Skin of body (tissue), 2 donors: ENCODE results near the gene ANK3. TPM values are rescaled to one million over a fixed set of nuclear protein-coding genes. Genes with fewer than 3 reads are reported as not detected.

ENCODE experiments used
- DNase-seq: peaks from one replicate; lab custom pipeline; 2025; lab: John Stamatoyannopoulos, UW
- total RNA-seq: library from RNA; depleted of rRNA; stranded (reverse); fragments of >200 nt; gene quantifications from one replicate; pipeline ENCODE4 v1.2.3, GENCODE V29; 2014

Gene ANK3
- total RNA-seq, 1 donor from 2014 or later: 78.0 TPM

DNA sequence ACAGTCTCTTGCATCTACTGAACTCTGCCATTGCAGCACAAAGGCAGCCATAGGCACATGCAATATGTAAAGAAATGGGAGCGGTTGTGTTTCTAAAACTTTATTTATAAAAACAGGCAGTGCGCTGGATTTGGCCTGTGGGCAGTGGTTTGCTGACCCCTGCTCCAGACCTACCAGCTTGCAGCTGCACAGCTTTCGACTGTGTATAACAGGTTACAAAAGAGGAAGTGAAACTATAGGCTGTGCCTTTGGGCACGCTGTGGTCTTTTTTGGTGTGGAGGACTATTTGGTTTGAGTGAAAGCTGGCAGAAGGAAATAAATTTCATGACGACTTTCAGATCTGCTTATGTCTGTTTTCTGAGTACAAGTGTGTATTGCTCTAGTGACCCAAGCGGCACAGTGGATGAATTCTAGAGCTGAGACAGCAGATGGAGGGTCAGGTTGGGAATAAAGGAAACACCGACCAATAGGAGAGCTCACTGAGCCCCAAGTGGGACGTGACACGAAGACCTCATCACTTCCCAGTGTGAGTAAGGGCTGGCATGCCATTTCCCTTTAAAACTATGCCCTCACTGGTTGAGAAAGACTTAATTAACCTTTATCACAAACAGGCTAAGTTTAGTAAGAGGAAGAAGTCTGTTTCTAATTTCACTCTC is 152.7 kb downstream of the ANK3 start:
- no peak for DNase-seq

DNA sequence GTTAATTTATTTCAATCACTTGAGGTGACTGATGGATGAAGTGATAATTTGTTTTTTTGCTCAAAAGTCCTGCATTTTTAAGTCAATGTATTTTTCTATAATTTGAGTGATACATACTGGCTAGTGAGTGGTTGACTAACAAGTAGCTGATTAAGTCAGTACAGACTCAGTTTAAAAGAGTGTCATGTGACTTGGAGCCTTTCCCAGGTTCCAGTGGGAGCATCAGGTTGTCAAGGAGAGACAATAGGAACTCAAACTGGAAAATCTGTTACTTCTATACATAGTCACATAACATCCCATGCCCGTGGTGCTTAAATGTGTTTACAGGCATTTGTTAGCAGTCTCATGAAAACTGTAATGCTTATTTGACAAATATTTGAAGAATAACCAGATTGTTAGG is 154.7 kb downstream of the ANK3 start:
- DNase-seq: no peak

DNA sequence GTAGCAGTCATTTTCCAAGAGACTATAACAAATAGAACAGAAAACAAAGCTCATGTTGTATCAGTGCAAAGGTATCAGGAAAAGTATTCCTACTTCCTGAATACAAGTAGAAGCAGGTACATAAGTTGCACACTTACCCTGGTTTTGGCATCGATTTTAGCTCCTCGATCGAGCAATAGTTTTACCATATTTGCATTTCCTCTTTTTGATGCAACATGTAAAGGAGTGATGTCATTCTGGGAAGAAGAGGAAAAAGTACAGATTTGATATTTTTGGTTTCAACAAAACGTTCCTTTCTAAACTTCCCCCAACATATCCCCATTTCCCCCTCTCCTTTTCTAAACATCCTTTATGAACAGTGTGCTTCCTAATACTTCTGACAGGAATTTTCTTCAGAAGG is 155.1 kb downstream of the ANK3 start:
- no peak for DNase-seq

DNA sequence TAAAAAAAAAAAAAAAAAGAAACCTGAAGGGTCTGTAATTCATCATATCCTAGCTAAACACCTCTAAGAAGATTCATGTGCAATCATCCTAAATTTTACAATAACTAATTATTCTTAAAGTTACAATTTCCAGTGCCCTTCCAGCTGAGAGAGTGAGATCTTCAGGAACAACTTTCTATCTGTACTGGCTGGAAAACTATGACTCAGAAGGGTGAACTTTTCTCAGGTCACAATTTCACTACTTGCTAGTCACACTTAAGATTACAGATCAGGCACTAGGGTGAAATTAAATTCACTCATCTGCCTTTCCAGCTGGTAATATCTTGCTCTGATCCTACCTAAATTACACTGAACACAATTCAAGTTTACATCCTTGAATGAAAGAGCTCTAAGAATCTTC is 158.8 kb downstream of the ANK3 start:
- DNase-seq: no peak

DNA sequence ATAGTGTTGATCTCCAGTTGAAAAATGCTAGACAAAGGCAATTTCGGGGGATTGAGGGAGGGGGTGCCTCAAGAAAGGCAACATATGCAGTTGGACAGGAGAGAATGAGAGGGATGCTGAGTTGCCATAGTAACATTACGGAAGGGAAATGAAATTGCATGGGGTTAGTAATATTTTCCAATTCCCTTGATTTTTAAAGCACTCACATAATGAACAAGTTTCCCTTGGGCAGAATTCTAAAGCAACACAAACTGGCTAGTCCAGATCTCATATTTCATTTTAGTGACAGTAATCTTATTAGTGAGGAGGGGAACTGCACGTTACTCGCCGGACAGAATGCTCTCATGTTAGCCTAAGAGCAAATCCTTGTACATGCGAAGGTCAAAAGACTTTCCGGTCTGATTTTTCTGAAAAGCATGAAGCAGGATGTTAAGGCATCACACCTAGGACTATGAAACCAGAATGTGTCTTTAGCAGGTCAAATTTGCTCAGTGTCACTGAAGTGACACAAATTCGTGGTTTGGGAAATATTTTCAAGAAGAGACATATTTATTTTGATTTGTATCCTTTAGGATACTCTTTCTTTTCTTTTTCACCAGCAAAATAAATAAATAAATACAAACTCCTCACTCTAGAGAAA is 165.5 kb downstream of the ANK3 start:
- DNase-seq: no peak

DNA sequence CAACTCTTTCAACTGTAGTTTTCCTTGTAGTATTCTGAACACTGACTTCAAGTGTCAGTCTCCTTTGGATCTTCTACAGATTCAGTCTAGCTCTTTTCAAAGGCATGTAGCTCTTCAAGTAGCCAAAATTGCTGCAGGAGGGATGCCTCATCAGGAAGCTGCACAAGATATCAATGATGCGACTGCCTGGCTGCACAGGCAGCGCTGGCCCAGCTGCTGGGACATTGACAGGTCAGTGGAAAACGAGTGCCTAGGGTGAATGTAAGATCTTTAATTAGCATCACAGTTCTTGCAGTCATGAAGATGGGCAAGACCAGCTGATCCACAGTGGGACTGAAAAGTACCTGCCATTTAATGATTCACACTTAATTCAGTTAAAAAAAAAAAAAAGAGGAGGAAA is 167.6 kb downstream of the ANK3 start:
- no peak for DNase-seq

DNA sequence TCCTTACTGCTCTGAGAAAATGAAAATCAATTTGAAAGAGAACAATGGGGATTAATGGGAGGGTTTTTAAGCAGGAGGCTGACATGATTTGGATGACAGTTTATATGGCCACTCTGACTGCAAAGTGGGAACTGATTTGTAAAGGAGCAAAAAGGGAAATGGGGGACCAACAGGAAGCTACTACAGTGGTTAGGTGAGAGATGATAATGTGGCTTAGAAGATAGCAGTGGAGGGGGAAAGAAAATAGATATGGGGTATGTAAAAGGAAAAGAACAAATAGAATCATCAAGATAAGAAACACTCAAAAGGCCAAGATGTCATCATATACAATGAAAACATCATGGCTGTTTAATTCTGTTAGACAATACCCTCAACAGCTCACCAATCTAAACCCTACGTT is 177.5 kb downstream of the ANK3 start:
- no peak for DNase-seq

DNA sequence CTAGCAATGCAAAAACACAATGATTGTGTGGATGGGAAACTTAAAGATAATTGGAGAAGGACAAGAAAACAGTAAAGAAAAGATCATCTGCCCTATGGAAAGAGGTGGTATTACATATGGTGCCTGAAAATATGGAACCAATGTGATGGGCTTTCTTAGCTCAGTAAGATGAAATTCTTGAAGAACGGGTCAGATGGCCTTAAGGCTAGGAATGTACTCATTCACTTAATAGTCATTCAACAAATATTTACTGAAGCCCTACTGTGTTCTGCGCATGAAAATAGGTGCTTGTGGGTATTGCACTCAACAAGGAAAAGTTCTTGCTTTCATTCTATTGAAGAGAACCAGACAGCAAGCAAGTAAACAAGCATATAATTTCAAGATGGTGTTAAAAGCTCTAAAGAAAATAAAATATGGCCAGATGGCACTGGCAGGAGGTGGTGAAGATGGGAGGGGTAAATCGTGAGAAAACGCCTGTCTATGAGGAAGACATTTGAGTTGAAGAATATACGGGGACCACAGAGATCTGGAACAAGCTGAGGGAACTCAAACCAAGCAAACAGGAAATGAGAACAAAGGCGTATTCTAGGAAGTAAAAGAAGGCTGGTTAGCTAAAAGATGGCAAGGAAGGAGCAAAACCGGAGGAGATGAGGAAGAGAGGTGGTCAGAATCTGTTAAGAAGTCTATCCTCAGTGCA is 179.7 kb downstream of the ANK3 start:
- DNase-seq: no peak

DNA sequence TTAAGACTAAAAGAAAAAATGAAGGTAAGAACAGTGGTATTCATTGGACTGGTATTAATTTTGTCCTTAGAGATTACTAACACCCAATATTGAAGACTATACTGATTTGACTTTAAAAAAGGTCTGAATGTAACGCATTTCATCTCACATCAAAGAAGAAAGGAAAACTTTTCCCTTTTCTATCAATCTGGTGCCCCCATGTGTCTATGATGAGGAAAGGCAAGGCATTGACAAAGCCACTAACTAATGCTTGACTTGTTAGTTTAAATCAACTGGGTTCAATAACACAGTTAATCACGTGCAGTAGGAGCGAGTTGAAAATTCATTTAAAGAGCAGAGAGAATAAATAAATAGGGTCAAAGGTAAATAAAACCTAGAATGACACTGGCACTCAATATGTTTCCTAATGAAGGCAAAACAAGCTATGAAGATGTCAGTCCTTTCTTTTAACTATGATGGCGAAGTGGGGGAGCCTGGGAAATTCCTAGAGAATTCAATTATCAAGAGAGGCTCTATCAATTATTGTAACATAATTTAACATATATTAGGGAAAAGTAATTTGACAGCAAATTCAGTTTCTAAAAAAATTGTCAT is 180.9 kb downstream of the ANK3 start:
- peak; percentile 1 for DNase-seq

DNA sequence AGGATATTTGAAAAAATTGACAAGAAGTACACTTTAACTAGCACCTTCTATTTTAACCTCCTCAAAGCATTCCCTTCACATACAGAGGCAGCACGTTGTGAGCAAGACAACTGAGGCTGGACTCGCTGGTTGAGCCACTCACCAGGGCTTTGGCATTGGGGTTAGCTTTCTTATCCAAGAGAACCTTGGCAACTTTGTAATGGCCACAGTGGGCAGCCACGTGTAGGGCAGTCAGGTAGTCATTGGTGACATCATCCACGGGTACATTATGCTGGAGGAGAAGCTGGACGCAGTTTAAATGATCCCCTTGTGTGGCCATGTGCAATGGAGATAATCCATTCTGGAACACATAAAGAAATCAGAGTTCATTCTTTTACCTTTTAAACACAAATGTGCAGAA is 181.8 kb downstream of the ANK3 start:
- DNase-seq: no peak

DNA sequence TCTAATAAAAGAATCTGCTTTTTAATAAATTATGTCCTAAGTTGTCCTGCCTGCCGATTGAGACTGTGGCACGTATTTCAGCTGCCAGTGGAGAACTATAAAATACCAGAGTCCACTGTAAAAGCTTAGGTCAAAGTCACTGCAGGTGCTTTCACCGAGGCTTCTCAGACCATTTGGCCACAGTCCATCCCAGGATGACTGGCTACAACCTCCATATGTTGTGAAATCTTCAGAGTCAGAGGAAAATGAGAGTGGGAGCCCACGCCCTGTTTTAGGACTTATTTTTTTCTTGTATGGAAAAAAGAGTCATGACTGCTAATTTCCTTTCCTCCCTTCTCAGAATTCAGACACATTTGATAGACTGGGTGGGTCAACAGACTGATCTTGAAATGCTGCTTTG is 182.9 kb downstream of the ANK3 start:
- no peak for DNase-seq

DNA sequence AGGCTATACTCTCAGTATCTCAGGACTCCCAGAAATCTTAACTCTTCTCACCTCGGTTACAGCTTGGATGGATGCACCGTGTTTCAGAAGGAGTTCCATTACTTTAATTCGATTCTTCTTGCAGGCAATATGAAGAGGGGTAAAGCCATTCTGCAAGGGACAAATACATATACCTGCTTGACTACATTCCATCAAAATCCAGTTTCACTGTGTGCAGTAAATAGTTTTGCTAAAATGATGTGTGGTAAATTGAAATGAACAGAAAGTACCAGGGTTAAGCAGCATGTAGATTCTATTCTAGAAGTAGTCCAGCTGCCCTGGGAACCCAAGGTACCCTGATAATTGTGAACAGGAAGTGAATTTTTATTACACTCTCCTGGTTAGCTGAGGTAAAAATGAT is 183.9 kb downstream of the ANK3 start:
- DNase-seq: no peak

DNA sequence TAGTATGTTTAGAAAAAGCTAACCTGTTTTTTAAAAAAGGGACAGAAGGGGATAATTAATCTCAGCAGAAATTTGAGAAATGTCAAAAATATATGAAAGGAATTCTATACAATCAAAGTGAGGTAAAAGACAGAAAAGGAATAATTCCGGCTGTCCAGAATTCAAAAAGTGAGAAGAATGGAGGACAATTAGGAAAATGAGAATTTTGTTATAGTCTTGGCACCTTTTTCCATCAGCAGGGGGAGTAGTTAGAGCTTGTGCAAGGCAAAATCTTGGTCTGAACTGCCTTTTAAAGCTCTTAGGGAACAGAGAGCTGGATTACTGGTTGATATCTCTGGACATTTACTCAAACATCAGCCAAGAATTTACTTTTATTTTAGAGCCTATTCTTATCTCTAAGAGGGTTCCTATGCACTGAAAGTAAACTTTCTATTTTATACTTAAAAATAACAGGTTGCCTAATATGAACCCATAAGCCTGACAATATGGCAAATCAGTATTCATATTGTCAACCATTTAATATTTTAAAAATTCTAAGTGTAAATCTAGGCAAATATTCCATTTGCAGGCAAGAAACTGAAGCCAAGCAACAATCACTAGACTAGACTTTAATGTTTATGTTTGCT is 185.6 kb downstream of the ANK3 start:
- peak; percentile 6 for DNase-seq

DNA sequence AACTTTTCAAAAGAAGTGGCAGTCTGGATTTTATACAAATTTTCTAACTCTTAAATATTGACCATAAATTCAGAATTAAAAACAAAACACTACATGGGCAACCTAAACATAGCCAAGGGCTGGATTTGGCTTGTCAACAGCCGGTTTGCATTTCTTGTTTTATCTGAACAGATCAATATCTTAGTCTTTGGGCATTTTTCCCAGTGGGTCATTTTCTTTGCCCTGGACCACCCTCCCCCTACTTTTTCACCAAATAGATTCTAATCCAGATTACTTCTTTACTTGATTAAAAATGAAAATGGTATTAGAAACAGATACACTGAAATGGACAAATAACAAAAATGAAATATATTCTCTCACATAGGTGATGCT is 189.0 kb downstream of the ANK3 start:
- DNase-seq: no peak

DNA sequence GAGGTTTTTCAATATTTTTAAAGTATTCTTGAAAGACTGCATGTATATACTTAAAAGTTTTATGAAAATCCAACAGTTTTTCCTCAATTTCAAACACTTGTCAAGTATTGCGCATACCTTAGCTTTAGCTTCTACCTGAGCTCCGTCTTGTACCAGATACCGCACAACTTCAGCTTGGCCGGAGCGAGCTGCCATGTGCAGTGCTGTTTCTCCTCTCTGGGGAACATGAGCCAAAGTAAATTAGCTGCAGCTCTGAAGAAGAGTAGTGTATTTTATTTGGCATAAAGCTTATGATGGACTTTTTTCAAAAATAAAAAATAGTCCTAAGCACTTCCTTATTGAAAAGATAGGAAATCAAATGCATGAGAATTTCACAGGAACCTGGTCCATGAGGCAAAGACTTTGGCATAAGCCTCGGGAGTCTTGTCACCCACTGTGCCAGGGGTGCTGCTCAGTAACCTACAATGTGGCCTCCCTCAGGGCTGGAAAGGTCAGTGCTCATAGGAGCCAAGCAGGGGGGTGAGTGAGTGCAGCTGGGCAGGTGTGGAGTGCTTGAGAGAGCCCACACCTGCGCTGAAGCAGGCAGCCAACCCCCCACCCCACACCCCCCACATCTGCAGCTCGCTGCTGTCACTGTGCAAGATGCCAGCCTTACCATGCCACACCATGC is 189.5 kb downstream of the ANK3 start:
- DNase-seq: no peak

DNA sequence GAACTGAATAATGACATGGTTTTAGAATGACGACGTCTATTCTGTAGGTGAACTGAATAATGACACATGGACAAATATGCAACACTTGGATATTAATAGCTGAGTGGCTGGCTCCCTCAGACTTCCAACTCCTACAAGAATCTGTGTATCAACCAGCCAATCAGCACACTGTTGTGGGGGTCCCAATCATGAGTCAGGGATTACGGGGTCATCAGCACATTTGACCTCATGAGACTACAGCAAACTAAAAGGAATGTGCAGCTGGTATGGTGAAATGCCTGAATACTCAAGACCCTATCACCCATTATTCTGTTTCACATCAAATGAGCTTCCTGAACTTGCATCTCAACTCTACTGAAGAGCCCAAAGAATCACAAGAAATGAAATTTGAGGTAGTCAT is 192.5 kb downstream of the ANK3 start:
- DNase-seq: no peak

DNA sequence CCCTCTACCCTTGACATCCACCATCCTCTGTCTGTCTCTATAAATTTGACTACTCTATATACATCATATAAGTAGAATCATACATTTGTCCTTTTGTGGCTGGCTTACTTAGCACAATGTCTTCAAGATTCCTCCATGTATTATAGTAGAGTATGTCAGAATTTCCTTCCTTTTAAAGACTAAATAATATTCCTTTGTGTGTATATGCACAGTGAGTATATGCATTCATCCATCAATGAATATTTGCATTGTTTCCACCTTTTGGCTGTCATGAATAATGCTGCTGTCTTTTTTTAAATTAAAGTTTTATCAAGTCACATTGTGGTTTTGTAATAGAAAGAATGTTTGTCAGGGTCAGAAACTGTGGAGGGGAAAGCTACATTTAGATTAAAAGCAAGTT is 195.3 kb downstream of the ANK3 start:
- no peak for DNase-seq

DNA sequence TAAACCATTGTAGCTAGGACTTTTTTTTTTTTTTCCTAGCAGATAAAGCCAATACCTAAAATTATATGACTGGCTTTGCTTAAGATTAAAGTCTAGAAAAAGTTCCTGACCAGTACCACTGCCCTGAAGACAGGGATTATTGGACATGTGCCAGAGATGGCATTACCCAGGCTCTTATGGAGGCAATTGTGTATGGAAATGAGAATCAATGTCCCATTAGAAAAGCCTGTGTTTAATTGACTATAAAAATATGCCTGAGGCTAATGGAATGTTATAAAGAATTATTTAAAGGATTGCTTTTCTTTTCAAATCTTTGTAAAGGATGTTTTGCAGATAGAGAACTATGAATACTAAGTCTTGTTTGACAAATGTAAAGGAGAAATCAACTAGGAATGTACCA is 196.7 kb downstream of the ANK3 start:
- DNase-seq: no peak

DNA sequence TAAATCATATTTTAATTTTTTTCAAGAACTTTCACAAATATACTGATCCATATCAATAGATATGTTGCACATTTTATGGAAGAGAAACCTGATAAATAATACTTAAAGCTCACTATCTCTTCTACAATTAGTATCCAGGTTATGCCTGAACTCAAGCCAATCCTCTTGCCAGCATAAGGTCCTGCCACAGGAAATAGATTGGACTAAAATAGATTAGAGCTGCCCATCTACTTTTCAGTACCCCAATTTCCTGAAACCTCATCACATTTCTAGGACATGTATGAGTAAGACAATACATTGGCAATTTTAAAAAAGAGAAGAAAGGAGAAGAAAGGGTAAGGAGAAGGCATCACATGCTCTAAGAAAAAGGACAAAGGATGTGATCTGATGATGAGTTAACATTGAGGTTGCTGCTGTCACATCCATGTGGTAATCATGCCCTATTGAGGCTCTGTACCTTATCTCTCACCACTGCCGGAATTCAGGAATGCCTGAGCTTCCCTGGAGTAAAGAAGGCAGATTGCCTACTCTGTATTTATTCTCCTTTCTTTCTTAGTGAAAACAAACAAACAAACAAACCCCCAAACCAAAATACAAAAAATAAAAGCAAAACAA is 199.7 kb downstream of the ANK3 start:
- no peak for DNase-seq

DNA sequence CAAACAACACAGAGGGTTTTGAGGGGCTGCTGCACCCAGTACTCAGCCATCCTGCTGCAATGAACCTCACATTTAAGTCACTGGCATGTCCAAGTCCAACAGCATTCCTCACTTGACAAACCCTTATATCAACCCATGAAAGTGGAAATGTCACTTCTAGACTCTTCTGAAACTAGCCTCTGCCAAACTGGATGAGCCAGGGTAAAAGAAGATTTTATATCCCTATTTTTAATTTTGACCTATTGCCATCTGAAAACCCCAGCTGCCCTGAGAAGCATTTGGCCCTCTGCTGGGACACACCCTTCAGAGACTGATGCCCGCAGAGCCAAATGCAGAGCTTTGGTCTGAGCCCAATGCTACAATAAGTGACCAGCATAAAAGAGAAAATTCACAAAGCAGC is 201.1 kb downstream of the ANK3 start:
- no peak for DNase-seq

DNA sequence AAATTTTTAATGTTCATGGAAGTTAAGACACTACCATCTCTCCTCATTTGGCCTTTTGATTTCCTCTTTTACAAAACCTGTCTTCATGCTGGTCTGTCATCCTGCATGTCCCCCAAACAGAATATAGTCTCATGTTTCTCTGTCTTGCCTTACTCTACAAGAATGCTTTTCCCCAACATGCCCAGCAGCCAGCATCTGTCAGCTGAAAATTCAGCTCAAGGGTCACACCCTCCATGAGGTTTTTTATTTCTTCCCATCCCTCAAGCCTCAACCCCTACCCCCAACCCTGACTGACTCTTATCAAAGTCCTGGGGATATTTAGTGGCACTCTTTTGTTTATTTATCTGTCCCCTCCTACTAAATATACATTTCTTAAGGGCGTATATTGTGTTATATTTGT is 202.0 kb downstream of the ANK3 start:
- no peak for DNase-seq
